Dendritic cell treated with granulocyte-macrophage colony-stimulating factor and Interleukin-4, amounts not matched to agents 40 ng/mL and 50 ng/mL, for 4 days (primary cell): ENCODE results near the gene PLEKHG5.
"Not testable (repeated sequence)": the region's sequence is repeated elsewhere in the genome, so short reads cannot be mapped to it uniquely, and the experiment has no call there.

ENCODE experiments used
- H3K27ac Mint-ChIP-seq: one replicate; pipeline ENCODE4 v1.8.0; 2022; ENCODE audit warnings: mild to moderate bottlenecking, mixed read lengths
- H3K27me3 Mint-ChIP-seq: one replicate; pipeline ENCODE4 v1.8.0; 2022; ENCODE audit warnings: mild to moderate bottlenecking, mixed read lengths
- H3K36me3 Mint-ChIP-seq: one replicate; pipeline ENCODE4 v1.8.0; 2022; ENCODE audit warnings: low read depth, mixed read lengths
- H3K4me1 Mint-ChIP-seq: one replicate; pipeline ENCODE4 v1.8.0; 2022; ENCODE audit warnings: low read depth, mixed read lengths
- H3K4me3 Mint-ChIP-seq: one replicate; pipeline ENCODE4 v1.8.0; 2022; ENCODE audit warnings: mild to moderate bottlenecking, moderate library complexity, mixed read lengths
- H3K9me3 Mint-ChIP-seq: one replicate; pipeline ENCODE4 v1.8.0; 2022; ENCODE audit warnings: mixed read lengths
- intact Hi-C: fragments of 100-400 bp; cut with micrococcal nuclease; formaldehyde crosslinking; loops from one replicate; pipeline ENCODE4 v1.15.0; 2022

The PLEKHG5 gene

DNA sequence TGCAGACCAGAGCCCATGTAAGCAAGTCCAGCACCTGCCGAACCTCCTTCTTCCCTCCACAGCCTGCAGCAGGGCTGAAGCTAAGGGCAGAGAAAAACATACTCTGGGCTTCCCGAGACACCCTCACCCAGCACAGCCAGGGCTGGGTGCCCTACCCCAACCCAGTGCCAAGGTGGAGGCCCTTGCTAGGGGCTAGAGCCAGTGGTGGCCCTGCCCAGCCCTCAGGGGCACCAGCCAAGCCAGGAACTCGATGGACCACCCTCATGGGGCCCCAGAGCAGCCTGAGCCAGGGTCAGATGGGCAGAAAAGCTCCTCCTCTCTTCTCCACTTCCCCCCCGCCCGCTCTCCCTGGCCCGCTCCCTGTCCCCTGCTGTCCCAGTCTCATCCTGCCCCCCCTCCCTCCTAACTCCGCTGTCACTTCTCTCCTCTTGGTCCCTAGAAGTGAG is 41.4 kb downstream of the PLEKHG5 start:
- Mint-ChIP-seq H3K27ac (no peak overlapping the region), H3K9me3 (no peaks in the 10 kb centered on the region), H3K4me3 (no peak overlapping the region), H3K27me3 (peaks cover 91% of the 10 kb centered on the region), H3K4me1 (peaks cover 6% of the 10 kb centered on the region), H3K36me3 (no peaks in the 10 kb centered on the region)
- intact Hi-C loops, result no loop called here

DNA sequence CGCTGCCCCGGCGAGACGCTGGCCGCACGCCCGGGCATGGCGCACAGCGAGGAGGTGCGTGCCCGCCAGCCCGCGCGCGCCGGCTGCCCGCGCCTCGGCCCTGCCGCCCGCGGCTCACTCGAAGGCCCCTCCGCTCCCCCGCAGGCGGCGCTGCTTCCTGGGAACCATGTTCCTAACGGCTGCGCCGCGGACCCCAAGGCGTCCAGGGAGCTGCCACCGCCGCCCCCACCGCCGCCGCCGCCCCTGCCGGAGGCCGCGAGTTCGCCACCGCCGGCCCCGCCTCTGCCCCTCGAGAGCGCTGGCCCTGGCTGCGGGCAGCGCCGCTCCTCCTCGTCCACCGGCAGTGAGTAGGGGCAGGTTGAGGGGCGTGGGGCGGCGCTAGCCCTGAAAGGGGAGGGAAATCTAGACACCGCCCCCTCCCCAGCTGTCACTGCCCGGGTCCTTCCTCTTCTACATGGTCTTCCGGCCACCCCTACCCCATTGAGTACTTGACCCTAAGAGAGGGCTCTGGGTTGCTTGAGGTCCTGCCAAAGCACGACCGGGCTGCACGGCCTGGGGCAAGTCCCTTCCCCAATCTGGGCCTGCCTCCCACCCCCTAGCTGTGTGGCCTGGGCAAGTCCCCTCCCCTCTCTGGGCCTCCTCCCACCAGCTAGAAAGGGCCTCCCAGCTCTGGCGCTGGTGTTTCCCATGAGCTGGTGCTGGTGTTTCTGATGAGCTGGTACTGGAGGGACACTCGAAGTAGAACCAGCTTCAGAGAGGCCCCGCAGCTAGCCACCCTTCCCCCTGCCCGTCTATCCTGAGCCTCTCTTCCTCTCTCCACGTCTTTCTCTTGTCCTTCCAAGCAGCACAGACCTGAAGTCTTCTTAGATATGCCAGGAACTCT is 42.5 kb downstream of the PLEKHG5 start:
- H3K4me1 Mint-ChIP-seq, result peaks cover 6% of the 10 kb centered on the region
- H3K36me3 Mint-ChIP-seq, result no peaks in the 10 kb centered on the region
- H3K9me3 Mint-ChIP-seq, result no peaks in the 10 kb centered on the region
- intact Hi-C loops, result no loop called here
- no peak overlapping the region for H3K27ac Mint-ChIP-seq
- H3K27me3 Mint-ChIP-seq, result peaks cover 92% of the 10 kb centered on the region
- H3K4me3 Mint-ChIP-seq, result no peak overlapping the region

DNA sequence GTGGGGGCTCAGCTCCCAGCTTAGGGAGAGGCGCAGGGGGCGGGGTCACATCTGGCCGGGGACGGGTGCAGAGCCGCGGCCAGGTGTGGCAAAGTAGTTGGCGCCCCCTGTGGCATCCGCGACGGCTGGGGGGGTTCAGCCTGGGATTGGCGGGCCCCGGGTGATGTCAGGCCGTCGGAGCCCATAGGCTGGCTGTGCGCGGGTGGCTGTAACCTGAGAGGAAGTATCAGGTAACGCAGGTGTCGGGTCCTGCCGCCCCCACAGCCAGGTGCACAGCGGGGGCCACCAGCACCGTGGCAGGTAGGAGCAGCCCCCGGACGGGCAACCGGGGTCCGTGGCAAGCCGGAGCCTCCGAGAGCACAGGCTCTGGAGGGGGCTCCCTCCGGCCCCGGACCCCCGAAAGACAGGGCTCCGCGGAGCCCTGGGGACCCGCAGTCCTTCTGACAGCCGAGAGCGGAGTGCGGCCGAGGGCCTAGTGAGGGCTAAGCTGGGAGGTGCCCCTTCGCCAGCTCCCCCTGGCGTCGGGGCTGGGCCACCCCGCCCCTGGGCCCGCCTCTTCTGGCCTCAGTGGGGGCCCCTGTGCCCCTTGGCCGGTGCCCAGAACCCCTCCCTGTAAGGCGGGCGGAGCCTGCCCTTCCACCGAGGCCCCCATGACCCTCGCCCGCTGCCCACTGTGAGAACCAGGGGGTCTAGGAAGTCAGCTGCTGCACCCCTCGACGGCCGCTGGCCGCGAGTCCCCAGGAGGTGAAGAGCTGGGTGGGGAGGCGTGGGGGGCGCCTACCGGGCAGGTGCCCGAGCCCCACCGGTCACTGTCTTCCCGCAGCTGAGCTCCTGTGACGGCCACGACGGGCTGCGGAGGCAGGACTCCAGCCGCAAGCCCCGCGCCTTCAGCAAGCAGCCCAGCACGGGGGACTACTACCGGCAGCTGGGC is 43.4 kb downstream of the PLEKHG5 start:
- Mint-ChIP-seq H3K4me3 (no peak overlapping the region), H3K9me3 (no peaks in the 10 kb centered on the region), H3K27me3 (peaks cover 88% of the 10 kb centered on the region), H3K27ac (no peak overlapping the region), H3K4me1 (peaks cover 6% of the 10 kb centered on the region), H3K36me3 (no peaks in the 10 kb centered on the region)
- intact Hi-C loops, result no loop called here

GRCh38 chr1:6447016-6447817 is 44.2 kb downstream of the PLEKHG5 start:
- no peak overlapping the region for H3K4me3 Mint-ChIP-seq
- peaks cover 6% of the 10 kb centered on the region for H3K4me1 Mint-ChIP-seq
- intact Hi-C loops, result no loop called here
- no peaks in the 10 kb centered on the region for H3K36me3 Mint-ChIP-seq
- H3K27ac Mint-ChIP-seq, result no peak overlapping the region
- H3K9me3 Mint-ChIP-seq, result no peaks in the 10 kb centered on the region
- H3K27me3 Mint-ChIP-seq, result peaks cover 83% of the 10 kb centered on the region

DNA sequence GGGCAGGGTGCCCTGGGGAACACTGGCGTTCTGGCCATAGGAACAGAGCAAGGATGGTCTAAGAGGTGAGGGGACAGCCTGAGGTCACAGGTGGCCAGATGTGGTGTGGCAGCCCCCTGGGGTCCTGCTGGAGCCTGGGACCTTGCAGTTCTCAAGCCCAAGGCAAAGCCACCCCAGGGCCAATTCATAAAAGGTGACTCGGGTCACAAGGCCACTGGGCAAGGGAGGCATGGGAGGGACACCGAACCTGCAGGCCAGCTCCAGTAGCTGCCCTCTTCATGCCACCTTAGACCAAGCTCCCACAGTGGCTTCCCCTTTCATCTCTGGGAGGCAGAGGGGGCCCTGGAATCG is 44.8 kb downstream of the PLEKHG5 start:
- Mint-ChIP-seq H3K36me3 (no peaks in the 10 kb centered on the region), H3K27ac (no peak overlapping the region), H3K27me3 (peaks cover 80% of the 10 kb centered on the region), H3K4me3 (no peak overlapping the region), H3K9me3 (no peaks in the 10 kb centered on the region), H3K4me1 (peaks cover 6% of the 10 kb centered on the region)
- intact Hi-C loops, result no loop called here

GRCh38 chr1:6445929-6446328 is 45.5 kb downstream of the PLEKHG5 start:
- intact Hi-C loops, H3K36me3 Mint-ChIP-seq, H3K9me3 Mint-ChIP-seq, H3K27ac Mint-ChIP-seq, H3K4me1 Mint-ChIP-seq, H3K4me3 Mint-ChIP-seq: not testable (repeated sequence)
- H3K27me3 Mint-ChIP-seq, result peaks cover 81% of the 10 kb centered on the region

GRCh38 chr1:6445062-6445763 is 46.3 kb downstream of the PLEKHG5 start:
- H3K36me3 Mint-ChIP-seq, result no peaks in the 10 kb centered on the region
- H3K27me3 Mint-ChIP-seq, result peaks cover 77% of the 10 kb centered on the region
- H3K4me3 Mint-ChIP-seq, result no peak overlapping the region
- peaks cover 6% of the 10 kb centered on the region for H3K4me1 Mint-ChIP-seq
- H3K27ac Mint-ChIP-seq, result no peak overlapping the region
- intact Hi-C loops, result no loop called here
- H3K9me3 Mint-ChIP-seq, result no peaks in the 10 kb centered on the region

DNA sequence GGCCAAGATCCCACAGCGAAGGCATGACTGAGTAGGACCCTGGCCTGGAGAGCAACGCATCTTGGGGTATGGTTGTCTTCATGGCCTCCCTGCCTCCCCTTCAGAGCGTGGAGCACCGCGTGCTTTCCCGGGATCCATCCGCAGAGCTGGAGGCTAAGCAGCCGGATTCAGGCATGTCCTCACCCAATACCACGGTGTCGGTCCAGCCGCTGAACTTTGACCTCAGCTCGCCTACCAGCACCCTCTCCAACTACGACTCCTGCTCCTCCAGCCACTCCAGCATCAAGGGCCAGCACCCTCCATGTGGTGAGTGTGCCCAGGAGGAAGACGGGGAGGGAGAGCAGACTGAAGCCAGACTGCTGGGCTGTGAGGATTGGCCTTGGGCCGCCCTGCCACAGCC is 47.1 kb downstream of the PLEKHG5 start:
- Mint-ChIP-seq H3K9me3 (no peaks in the 10 kb centered on the region), H3K27me3 (peaks cover 77% of the 10 kb centered on the region), H3K36me3 (no peaks in the 10 kb centered on the region), H3K27ac (no peak overlapping the region), H3K4me3 (no peak overlapping the region), H3K4me1 (peaks cover 6% of the 10 kb centered on the region)
- intact Hi-C loops, result no loop called here

DNA sequence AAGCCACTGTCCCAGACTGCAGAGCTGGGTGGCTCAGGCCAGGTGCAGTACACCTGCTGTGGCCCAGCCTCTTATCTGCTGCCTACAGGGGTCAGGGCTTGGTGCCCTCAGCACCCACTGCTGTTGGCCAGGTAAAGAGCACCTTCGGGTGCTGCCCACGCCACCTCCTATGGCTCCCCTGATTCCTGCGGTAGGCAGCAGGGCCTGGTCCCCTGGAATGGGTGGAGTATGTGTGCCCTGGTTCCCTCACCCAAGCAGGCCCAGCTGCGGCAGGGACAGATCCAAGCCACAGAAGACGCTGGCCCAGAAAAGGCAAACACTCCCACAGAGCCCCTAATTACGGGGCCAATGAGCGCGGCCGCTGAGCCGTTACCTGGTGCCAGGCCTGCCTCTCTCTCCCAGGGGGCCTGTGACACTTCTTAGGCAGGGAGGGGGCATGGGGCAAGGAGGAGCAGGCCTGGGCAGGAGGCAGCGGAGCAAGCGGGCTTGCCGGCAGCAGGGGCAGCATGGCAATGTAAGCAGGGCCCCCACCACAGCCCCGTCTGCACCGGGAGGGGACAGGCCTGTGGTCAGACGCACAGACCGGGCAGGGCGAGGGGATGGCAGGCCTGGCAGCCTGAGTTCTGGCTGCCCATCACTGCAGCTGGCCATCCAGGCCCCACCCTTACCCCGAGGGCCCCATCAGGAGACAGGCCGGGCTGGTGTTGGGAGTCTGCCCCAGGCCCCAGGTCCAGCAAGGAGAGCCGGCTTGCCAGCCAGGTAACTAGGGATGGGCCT is 47.9 kb downstream of the PLEKHG5 start:
- H3K4me1 Mint-ChIP-seq, result no peaks in the 10 kb centered on the region
- peaks cover 79% of the 10 kb centered on the region for H3K27me3 Mint-ChIP-seq
- intact Hi-C loops, result no loop called here
- H3K9me3 Mint-ChIP-seq, result no peaks in the 10 kb centered on the region
- H3K27ac Mint-ChIP-seq, result no peak overlapping the region
- no peaks in the 10 kb centered on the region for H3K36me3 Mint-ChIP-seq
- H3K4me3 Mint-ChIP-seq, result no peak overlapping the region

DNA sequence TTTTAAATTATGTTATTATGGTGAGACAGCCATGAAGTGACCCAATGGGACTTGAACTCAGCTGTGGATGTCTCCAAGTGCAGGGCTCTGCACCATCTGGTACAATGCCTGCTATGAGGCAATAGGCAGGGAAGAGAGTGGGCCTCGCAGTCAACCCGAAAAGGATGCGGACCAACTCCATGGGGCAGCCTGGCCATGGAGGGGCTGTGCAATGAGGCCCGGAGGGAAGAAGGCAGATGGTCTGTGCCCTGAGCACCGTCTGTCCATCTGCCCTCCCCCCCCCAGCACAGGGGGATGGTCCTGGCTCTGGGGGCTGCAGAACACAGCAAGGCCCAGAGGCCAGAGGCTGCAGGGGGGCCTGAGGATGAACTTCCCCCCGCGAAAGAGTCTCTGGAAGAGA is 49.9 kb downstream of the PLEKHG5 start:
- Mint-ChIP-seq H3K4me3 (no peak overlapping the region), H3K9me3 (no peaks in the 10 kb centered on the region), H3K27me3 (peaks cover 76% of the 10 kb centered on the region), H3K4me1 (no peaks in the 10 kb centered on the region), H3K36me3 (no peaks in the 10 kb centered on the region), H3K27ac (no peak overlapping the region)
- intact Hi-C loops, result no loop called here

- peaks cover 65% of the 10 kb centered on the region for H3K27me3 Mint-ChIP-seq
- intact Hi-C loops, result no loop called here
- no peak overlapping the region for H3K27ac Mint-ChIP-seq
- no peaks in the 10 kb centered on the region for H3K36me3 Mint-ChIP-seq
- H3K4me3 Mint-ChIP-seq, result peak overlapping the region; percentile 39
- H3K9me3 Mint-ChIP-seq, result no peaks in the 10 kb centered on the region
- no peaks in the 10 kb centered on the region for H3K4me1 Mint-ChIP-seq
Observed at GRCh38 chr1:6440198-6441126, 51.0 kb downstream of the PLEKHG5 start.

DNA sequence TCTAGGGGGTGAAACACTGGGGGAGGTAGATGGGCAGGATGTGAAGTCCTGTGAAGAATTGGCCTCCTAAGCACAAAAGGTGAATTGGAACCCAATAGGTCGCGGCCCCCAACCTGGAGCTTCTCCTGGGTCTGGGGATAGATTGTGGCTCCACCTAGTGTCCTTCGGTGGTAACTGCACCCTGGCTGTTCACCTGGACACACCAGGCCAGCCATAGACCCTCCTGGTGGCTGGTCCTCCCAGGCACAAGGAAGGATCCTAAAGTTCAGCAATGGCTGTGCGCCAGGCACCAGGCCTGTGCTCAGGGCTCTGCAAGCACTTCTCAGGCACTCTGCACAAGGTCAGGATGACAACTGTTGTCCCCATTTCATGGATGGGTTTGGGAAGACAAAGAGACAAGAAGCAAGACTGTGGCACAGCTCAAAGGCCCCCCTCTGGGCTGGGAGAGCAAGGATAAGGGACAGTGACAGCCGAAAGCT is 53.4 kb downstream of the PLEKHG5 start:
- H3K27ac Mint-ChIP-seq, result no peak overlapping the region
- intact Hi-C loops, result loop anchor here (10.0 kb wide), 1 partner anchor 193 kb away; the partner anchor contains the start of gene HES3
- H3K4me3 Mint-ChIP-seq, result no peak overlapping the region
- H3K9me3 Mint-ChIP-seq, result no peaks in the 10 kb centered on the region
- H3K27me3 Mint-ChIP-seq, result peaks cover 53% of the 10 kb centered on the region
- no peaks in the 10 kb centered on the region for H3K36me3 Mint-ChIP-seq
- H3K4me1 Mint-ChIP-seq, result no peaks in the 10 kb centered on the region
